GM18517 (cell line): ENCODE measurements around the gene LSG1.
"Not testable (repeated sequence)": the region's sequence is repeated elsewhere in the genome, so short reads cannot be mapped to it uniquely, and the experiment has no call there.

Experiments used
- ATAC-seq: cut with Tn5 transposase; IDR thresholded peaks from one replicate; pipeline ENCODE4 v1.9.1; 2021; ENCODE audit warnings: mild to moderate bottlenecking, moderate library complexity; ENCODE audit not compliant: unreplicated experiment

The LSG1 gene

GRCh38 chr3:194658477-194659242 lies 13.3 kb downstream of the LSG1 start:
- ATAC-seq = no peak

GRCh38 chr3:194657439-194657838 lies 14.6 kb downstream of the LSG1 start:
- ATAC-seq = no peak

GRCh38 chr3:194654443-194654842 lies 17.5 kb downstream of the LSG1 start:
- no peak for ATAC-seq

GRCh38 chr3:194647747-194648146 lies 24.2 kb downstream of the LSG1 start:
- ATAC-seq = no peak

GRCh38 chr3:194642769-194643168 lies 29.2 kb downstream of the LSG1 start:
- ATAC-seq = no peak

GRCh38 chr3:194640829-194641228 lies 31.2 kb downstream of the LSG1 start:
- no peak for ATAC-seq

- no peak for ATAC-seq
Observed at GRCh38 chr3:194638991-194639605, 32.9 kb downstream of the LSG1 start.

- ATAC-seq = no peak
Observed at GRCh38 chr3:194637541-194638400, 34.2 kb downstream of the LSG1 start.

- ATAC-seq = no peak
Observed at GRCh38 chr3:194637066-194637465, 34.9 kb downstream of the LSG1 start.

- peak; percentile 77 for ATAC-seq
Observed at GRCh38 chr3:194633349-194634004, 38.5 kb downstream of the LSG1 start, which contains the start of gene TMEM44. Gene TMEM44, minus strand, starts transcription at chr3:194633419. Its CDS starts 204 bp downstream, at chr3:194633215.

GRCh38 chr3:194632809-194633348 lies 39.1 kb downstream of the LSG1 start:
- peak; percentile 58 for ATAC-seq

- ATAC-seq = no peak
Observed at GRCh38 chr3:194632226-194632808, 39.7 kb downstream of the LSG1 start.

GRCh38 chr3:194631696-194632095 lies 40.3 kb downstream of the LSG1 start:
- no peak for ATAC-seq

GRCh38 chr3:194630681-194631080 lies 41.3 kb downstream of the LSG1 start:
- not testable (repeated sequence) for ATAC-seq

- ATAC-seq = no peak
Observed at GRCh38 chr3:194624956-194625355, 47.0 kb downstream of the LSG1 start.

- ATAC-seq = no peak
Observed at GRCh38 chr3:194623449-194624290, 48.3 kb downstream of the LSG1 start.

- no peak for ATAC-seq
Observed at GRCh38 chr3:194622621-194623340, 49.2 kb downstream of the LSG1 start.

GRCh38 chr3:194621947-194622346 lies 50.0 kb downstream of the LSG1 start:
- no peak for ATAC-seq

- no peak for ATAC-seq
Observed at GRCh38 chr3:194620196-194620595, 51.8 kb downstream of the LSG1 start.
